ENCODE measurements around the gene IRF2.

The IRF2 gene

GRCh38 chr4:184389978-184390900 is 84.1 kb downstream of the IRF2 start:
- H2AFZ ChIP-seq (ENCODE audit: low read depth), result no peak overlapping the region
- H3K4me3 ChIP-seq (IDR thresholded peaks at IDR 0.05; ENCODE audit: insufficient read depth, low read depth, low read length), result no peak overlapping the region
- no peak overlapping the region for H3K9ac ChIP-seq
- no peak overlapping the region for H3K4me2 ChIP-seq
- TF ChIP-seq CTCF (conservative IDR thresholded peaks at IDR 0.05; ENCODE audit: low read depth, low read length), result no peak
- peaks cover 46% of the 10 kb centered on the region for H3K4me1 ChIP-seq (ENCODE audit: low read depth, poor library complexity, severe bottlenecking)
- no peaks in the 10 kb centered on the region; the same call in 1 of the 2 replicates for H3K36me3 ChIP-seq (ENCODE audit: insufficient read depth)
- no peaks in the 10 kb centered on the region for H3K27me3 ChIP-seq (ENCODE audit: insufficient read depth, low read depth)
- H3K27ac ChIP-seq, result no peak overlapping the region
- H3K79me2 ChIP-seq (ENCODE audit: insufficient read depth, low read depth), result no peaks in the 10 kb centered on the region
- no peaks in the 10 kb centered on the region for H4K20me1 ChIP-seq (ENCODE audit: insufficient read depth)

GRCh38 chr4:184388106-184388505 is 86.2 kb downstream of the IRF2 start:
- no peaks in the 10 kb centered on the region for H3K79me2 ChIP-seq (ENCODE audit: insufficient read depth, low read depth)
- TF ChIP-seq CTCF (conservative IDR thresholded peaks at IDR 0.05; ENCODE audit: low read depth, low read length), result no peak
- H4K20me1 ChIP-seq (ENCODE audit: insufficient read depth), result no peaks in the 10 kb centered on the region
- no peak overlapping the region for H3K4me3 ChIP-seq (IDR thresholded peaks at IDR 0.05; ENCODE audit: insufficient read depth, low read depth, low read length)
- no peak overlapping the region for H2AFZ ChIP-seq (ENCODE audit: low read depth)
- no peaks in the 10 kb centered on the region for H3K27me3 ChIP-seq (ENCODE audit: insufficient read depth, low read depth)
- no peak overlapping the region for H3K9ac ChIP-seq
- H3K4me2 ChIP-seq, result no peak overlapping the region; the same call in 1 of the 2 replicates
- H3K36me3 ChIP-seq (ENCODE audit: insufficient read depth), result no peaks in the 10 kb centered on the region; the same call in 1 of the 2 replicates
- peaks cover 50% of the 10 kb centered on the region for H3K4me1 ChIP-seq (ENCODE audit: low read depth, poor library complexity, severe bottlenecking)
- H3K27ac ChIP-seq, result peak overlapping the region; percentile 90; the same call in 1 of the 2 replicates

- Histone ChIP-seq H3K4me1 (ENCODE audit: low read depth, poor library complexity, severe bottlenecking) (peaks cover 57% of the 10 kb centered on the region), H3K4me2 (peak overlapping the region; percentile 91; the same call in 1 of the 2 replicates), H3K9ac (no peak overlapping the region), H3K27ac (peak overlapping the region; percentile 90; the same call in 1 of the 2 replicates), H4K20me1 (ENCODE audit: insufficient read depth) (no peaks in the 10 kb centered on the region), H3K36me3 (ENCODE audit: insufficient read depth) (no peaks in the 10 kb centered on the region; the same call in 1 of the 2 replicates), H2AFZ (ENCODE audit: low read depth) (no peak overlapping the region), H3K79me2 (ENCODE audit: insufficient read depth, low read depth) (no peaks in the 10 kb centered on the region), H3K4me3 (IDR thresholded peaks at IDR 0.05; ENCODE audit: insufficient read depth, low read depth, low read length) (no peak overlapping the region), H3K27me3 (ENCODE audit: insufficient read depth, low read depth) (no peaks in the 10 kb centered on the region)
- TF ChIP-seq CTCF (conservative IDR thresholded peaks at IDR 0.05; ENCODE audit: low read depth, low read length), result no peak
These were observed 87.0 kb downstream of the IRF2 start for GRCh38 chr4:184387351-184387750.

GRCh38 chr4:184386271-184386781 is 88.0 kb downstream of the IRF2 start:
- Histone ChIP-seq H3K79me2 (ENCODE audit: insufficient read depth, low read depth) (peaks cover 6% of the 10 kb centered on the region), H3K4me1 (ENCODE audit: low read depth, poor library complexity, severe bottlenecking) (peaks cover 68% of the 10 kb centered on the region), H3K36me3 (ENCODE audit: insufficient read depth) (no peaks in the 10 kb centered on the region; the same call in 1 of the 2 replicates), H2AFZ (ENCODE audit: low read depth) (no peak overlapping the region), H3K27me3 (ENCODE audit: insufficient read depth, low read depth) (no peaks in the 10 kb centered on the region), H4K20me1 (ENCODE audit: insufficient read depth) (no peaks in the 10 kb centered on the region), H3K4me2 (peak overlapping the region; percentile 91), H3K27ac (peak overlapping the region; percentile 90), H3K9ac (peak overlapping the region; percentile 67; the same call in 1 of the 2 replicates), H3K4me3 (IDR thresholded peaks at IDR 0.05; ENCODE audit: insufficient read depth, low read depth, low read length) (no peak overlapping the region)
- TF ChIP-seq CTCF (conservative IDR thresholded peaks at IDR 0.05; ENCODE audit: low read depth, low read length), result no peak
